H9 (cell line): ENCODE data around the gene DOK1. TPM values are rescaled to one million over a fixed set of nuclear protein-coding genes. Genes with fewer than 3 reads are reported as not detected.

Experiments used
- DNase-seq: peaks from one replicate; pipeline ENCODE4 v3.0.0-alpha.2; 2017
- H2AFZ ChIP-seq: one replicate; pipeline ENCODE4 v1.6.1; 2013; ENCODE audit warnings: mild to moderate bottlenecking, low read length, control low read depth, moderate library complexity
- H2AK5ac ChIP-seq: 2 replicates; pipeline ENCODE4 v1.6.1; 2013; ENCODE audit warnings: low read length, control low read depth, mixed read lengths; ENCODE audit not compliant: insufficient read length
- H2BK120ac ChIP-seq: one replicate; pipeline ENCODE4 v1.6.1; 2013; ENCODE audit warnings: low read depth, mild to moderate bottlenecking, low read length, control low read depth, inconsistent platforms; ENCODE audit not compliant: poor library complexity, severe bottlenecking
- H2BK12ac ChIP-seq: 2 replicates; pipeline ENCODE4 v1.6.1; 2013; ENCODE audit warnings: low read length, control low read depth, mixed read lengths, low read depth; ENCODE audit not compliant: insufficient read length
- H2BK15ac ChIP-seq: 2 replicates; pipeline ENCODE4 v1.6.1; 2013; ENCODE audit warnings: low read depth, low read length, control low read depth
- H2BK20ac ChIP-seq: one replicate; pipeline ENCODE4 v1.6.1; 2013; ENCODE audit warnings: low read depth, mild to moderate bottlenecking, low read length, control low read depth, inconsistent platforms; ENCODE audit not compliant: poor library complexity, severe bottlenecking
- H2BK5ac ChIP-seq: 2 replicates; pipeline ENCODE4 v1.6.1; 2013; ENCODE audit warnings: low read length, control low read depth, mixed read lengths; ENCODE audit not compliant: insufficient read length
- H3K14ac ChIP-seq: 2 replicates; pipeline ENCODE4 v1.6.1; 2013; ENCODE audit warnings: low read length, control low read depth; ENCODE audit not compliant: insufficient read depth
- H3K18ac ChIP-seq: 2 replicates; pipeline ENCODE4 v1.6.1; 2013; ENCODE audit warnings: low read depth, mild to moderate bottlenecking, mixed read lengths, low read length, control low read depth; ENCODE audit not compliant: insufficient read length
- H3K23ac ChIP-seq: 2 replicates; pipeline ENCODE4 v1.6.1; 2013; ENCODE audit warnings: low read length, control low read depth, mixed read lengths, low read depth; ENCODE audit not compliant: insufficient read length
- H3K23me2 ChIP-seq: 2 replicates; pipeline ENCODE4 v1.6.1; 2013; ENCODE audit warnings: low read depth, mild to moderate bottlenecking, mixed read lengths, low read length, control low read depth; ENCODE audit not compliant: insufficient read length, poor library complexity, severe bottlenecking
- H3K27ac ChIP-seq: 2 replicates; pipeline ENCODE4 v1.5.1; 2013; ENCODE audit warnings: low read length, control low read depth, mixed read lengths, low read depth; ENCODE audit not compliant: insufficient read length
- H3K27me3 ChIP-seq: 2 replicates; pipeline ENCODE4 v1.6.1; 2013; ENCODE audit warnings: low read length, control low read depth, inconsistent platforms; ENCODE audit not compliant: insufficient read depth
- H3K4ac ChIP-seq: 2 replicates; pipeline ENCODE4 v1.6.1; 2013; ENCODE audit warnings: low read depth, mild to moderate bottlenecking, control low read depth, inconsistent platforms, low read length, moderate library complexity
- H3K4me1 ChIP-seq: 2 replicates; pipeline ENCODE4 v1.6.1; 2013; ENCODE audit warnings: low read length, control low read depth, inconsistent platforms; ENCODE audit not compliant: insufficient read depth
- H3K4me2 ChIP-seq: 2 replicates; pipeline ENCODE4 v1.6.1; 2013; ENCODE audit warnings: low read length, control low read depth, mixed read lengths; ENCODE audit not compliant: insufficient read length, insufficient read depth
- H3K56ac ChIP-seq: 2 replicates; pipeline ENCODE4 v1.6.1; 2013; ENCODE audit warnings: low read depth, mild to moderate bottlenecking, mixed read lengths, low read length, control low read depth; ENCODE audit not compliant: insufficient read length
- H3K79me1 ChIP-seq: 2 replicates; pipeline ENCODE4 v1.6.1; 2013; ENCODE audit warnings: low read depth, mild to moderate bottlenecking, moderate library complexity, low read length, control low read depth, inconsistent platforms; ENCODE audit not compliant: insufficient read depth, poor library complexity, severe bottlenecking
- H3K79me2 ChIP-seq: 2 replicates; pipeline ENCODE4 v1.6.1; 2013; ENCODE audit warnings: low read length, control low read depth, inconsistent platforms; ENCODE audit not compliant: insufficient read depth
- H3K9ac ChIP-seq: 2 replicates; pipeline ENCODE4 v1.6.1; 2013; ENCODE audit warnings: low read length, control low read depth, mixed read lengths; ENCODE audit not compliant: insufficient read length; ENCODE audit errors: extremely low read depth
- H3K9me3 ChIP-seq: one replicate; pipeline ENCODE4 v1.6.1; 2013; ENCODE audit warnings: low read depth, low read length, inconsistent platforms; ENCODE audit not compliant: control insufficient read depth
- H3T11ph ChIP-seq: one replicate; pipeline ENCODE4 v1.6.1; 2013; ENCODE audit warnings: mild to moderate bottlenecking, low read length, control low read depth, inconsistent platforms
- H4K20me1 ChIP-seq: one replicate; pipeline ENCODE4 v1.6.1; 2013; ENCODE audit not compliant: control insufficient read depth, insufficient read length, insufficient read depth
- H4K5ac ChIP-seq: 2 replicates; pipeline ENCODE4 v1.6.1; 2013; ENCODE audit warnings: low read depth, mild to moderate bottlenecking, mixed read lengths, low read length, control low read depth; ENCODE audit not compliant: insufficient read length
- H4K8ac ChIP-seq: replicated peaks from 2 replicates; pipeline ENCODE4 v1.6.1; 2013; ENCODE audit warnings: low read length, control low read depth, mixed read lengths, low read depth; ENCODE audit not compliant: insufficient read length
- H4K91ac ChIP-seq: 2 replicates; pipeline ENCODE4 v1.6.1; 2013; ENCODE audit warnings: low read depth, mild to moderate bottlenecking, moderate library complexity, mixed read lengths, low read length, control low read depth; ENCODE audit not compliant: insufficient read length
- H3K27ac Mint-ChIP-seq, 3 experiments: 2 replicates in 2 of 3; 3 replicates in 1 of 3; pipeline ENCODE4 v1.8.0; 2020 to 2021; ENCODE audit warnings: mixed read lengths in 3 of 3, mild to moderate bottlenecking in 1 of 3, moderate library complexity in 1 of 3
- H3K27me3 Mint-ChIP-seq: 2 replicates; pipeline ENCODE4 v1.8.0; 2021; ENCODE audit warnings: low read depth, mild to moderate bottlenecking, moderate library complexity, mixed read lengths
- H3K36me3 Mint-ChIP-seq, 3 experiments: 2 replicates in 2 of 3; 3 replicates in 1 of 3; pipeline ENCODE4 v1.8.0; 2020 to 2021; ENCODE audit warnings: low read depth in 3 of 3, mixed read lengths in 3 of 3; ENCODE audit not compliant: insufficient read depth in 1 of 3
- H3K4me1 Mint-ChIP-seq, 2 experiments: 2 replicates each; pipeline ENCODE4 v1.8.0; 2020; ENCODE audit warnings: mixed read lengths in 2 of 2
- H3K4me3 Mint-ChIP-seq, 2 experiments: 2 replicates in 1 of 2; 3 replicates in 1 of 2; pipeline ENCODE4 v1.8.0; 2020 to 2021; ENCODE audit warnings: mild to moderate bottlenecking in 2 of 2, mixed read lengths in 2 of 2, moderate library complexity in 1 of 2
- H3K9me3 Mint-ChIP-seq, 2 experiments: 2 replicates in 1 of 2; 3 replicates in 1 of 2; pipeline ENCODE4 v1.8.0; 2020; ENCODE audit warnings: mild to moderate bottlenecking in 2 of 2, mixed read lengths in 2 of 2, moderate library complexity in 1 of 2
- WGBS: extraction: QIAGEN DNeasy Blood & Tissue Kit; methylation state at CpG from one replicate; pipeline ENCODE4 v1.1.7; 2013; ENCODE audit warnings: missing lambda C conversion rate, low lambda C conversion rate, mixed read lengths; ENCODE audit not compliant: insufficient read length; ENCODE audit errors: extremely low coverage; 5-methylcytosine and 5-hydroxymethylcytosine counted together
- total RNA-seq: library from RNA; stranded (reverse); gene quantifications from 2 replicates; pipeline ENCODE4 v1.2.1, GENCODE V29; 2021
- TF ChIP-seq, protein P1 (sequence below): fragments of 200-600 bp; sonication (generic); conservative IDR thresholded peaks from 3 replicates; pipeline ENCODE4 v1.8.0; 2021; ENCODE audit warnings: antibody characterized with exemption, mild to moderate bottlenecking

DOK1 gene
- total RNA-seq, 1 experiment from 2014 or later = 16.0 TPM

DNA sequence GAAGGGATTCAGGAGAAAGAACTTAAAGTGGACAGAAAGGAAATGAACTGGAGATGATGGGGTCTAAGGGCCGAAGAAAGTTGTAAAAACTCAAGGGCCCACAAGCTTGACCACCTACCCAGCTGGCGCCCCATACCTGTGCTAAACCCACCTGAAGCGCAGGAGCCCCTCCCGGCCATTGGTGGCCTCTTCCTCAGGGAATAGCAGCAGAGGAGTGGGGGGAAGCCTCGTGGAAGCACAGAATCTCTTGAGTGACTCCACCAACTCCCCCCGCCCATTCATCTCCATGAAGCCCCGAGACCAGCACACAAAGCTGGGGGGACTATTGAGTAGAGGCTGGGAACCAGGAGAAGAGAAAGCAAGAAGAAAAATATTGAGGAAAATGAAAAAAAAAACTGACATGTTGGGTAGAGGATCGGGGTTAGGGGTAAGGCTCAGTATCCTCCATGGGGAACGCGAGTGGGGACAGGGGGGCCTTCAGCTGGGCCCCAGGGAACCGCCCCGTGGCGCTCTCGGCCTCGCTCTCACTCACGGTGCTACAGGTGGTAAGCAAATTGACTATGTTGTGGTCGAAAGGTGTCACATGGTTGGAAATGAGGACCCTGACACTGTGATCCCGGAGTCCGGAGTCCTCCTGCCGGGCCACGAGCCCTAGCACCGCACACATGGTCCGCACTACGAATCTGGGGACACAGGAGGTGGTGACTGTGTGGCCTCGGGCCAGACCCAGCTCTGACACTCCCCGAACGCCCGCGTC lies 25.7 kb upstream of the DOK1 start:
- Mint-ChIP-seq H3K9me3 (no peaks in the 10 kb centered on the region; a peak in 1 of 5 replicates), H3K4me1 (peaks cover 17 to 22% of the 10 kb centered on the region in 2 experiments)
- no peak overlapping the region for H3K27ac ChIP-seq

More for the DNA sequence above, 25.7 kb upstream of the DOK1 start:
- Histone ChIP-seq H3K4me1 (peaks cover 4% of the 10 kb centered on the region; the same call in 1 of the 2 replicates), H4K8ac (no peak overlapping the region), H3K9me3 (no peaks in the 10 kb centered on the region), H3K23ac (no peak overlapping the region), H3K18ac (no peak overlapping the region), H4K20me1 (no peaks in the 10 kb centered on the region), H2BK120ac (no peak overlapping the region), H3K79me1 (peaks cover 4% of the 10 kb centered on the region), H3K9ac (peak overlapping the region; percentile 86), H3K4me2 (peak overlapping the region; percentile 80), H2BK20ac (no peak overlapping the region), H2AK5ac (no peak overlapping the region), H3K4ac (no peak overlapping the region), H2BK5ac (no peak overlapping the region), H2BK12ac (no peak overlapping the region), H3K79me2 (peaks cover 4% of the 10 kb centered on the region; the same call in 1 of the 2 replicates), H3K23me2 (peaks cover 15% of the 10 kb centered on the region), H3T11ph (no peak overlapping the region), H2AFZ (no peak overlapping the region), H3K27me3 (no peaks in the 10 kb centered on the region), H3K56ac (no peak overlapping the region), H2BK15ac (no peak overlapping the region), H4K5ac (no peak overlapping the region), H3K14ac (peak overlapping the region; percentile 84), H4K91ac (no peak overlapping the region)
- Mint-ChIP-seq H3K27me3 (peaks cover 6% of the 10 kb centered on the region), H3K4me3 (peak overlapping the region; percentile 98 to 99), H3K36me3 (peaks cover 30 to 57% (median 43%) of the 10 kb centered on the region in 3 experiments), H3K27ac (peak overlapping the region; percentile 79 to 97 (median 93))
- no peak for DNase-seq
- WGBS = no CpG with 5 or more reads among the region's 29 CpGs
- TF ChIP-seq, protein P1, sequence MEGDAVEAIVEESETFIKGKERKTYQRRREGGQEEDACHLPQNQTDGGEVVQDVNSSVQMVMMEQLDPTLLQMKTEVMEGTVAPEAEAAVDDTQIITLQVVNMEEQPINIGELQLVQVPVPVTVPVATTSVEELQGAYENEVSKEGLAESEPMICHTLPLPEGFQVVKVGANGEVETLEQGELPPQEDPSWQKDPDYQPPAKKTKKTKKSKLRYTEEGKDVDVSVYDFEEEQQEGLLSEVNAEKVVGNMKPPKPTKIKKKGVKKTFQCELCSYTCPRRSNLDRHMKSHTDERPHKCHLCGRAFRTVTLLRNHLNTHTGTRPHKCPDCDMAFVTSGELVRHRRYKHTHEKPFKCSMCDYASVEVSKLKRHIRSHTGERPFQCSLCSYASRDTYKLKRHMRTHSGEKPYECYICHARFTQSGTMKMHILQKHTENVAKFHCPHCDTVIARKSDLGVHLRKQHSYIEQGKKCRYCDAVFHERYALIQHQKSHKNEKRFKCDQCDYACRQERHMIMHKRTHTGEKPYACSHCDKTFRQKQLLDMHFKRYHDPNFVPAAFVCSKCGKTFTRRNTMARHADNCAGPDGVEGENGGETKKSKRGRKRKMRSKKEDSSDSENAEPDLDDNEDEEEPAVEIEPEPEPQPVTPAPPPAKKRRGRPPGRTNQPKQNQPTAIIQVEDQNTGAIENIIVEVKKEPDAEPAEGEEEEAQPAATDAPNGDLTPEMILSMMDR = no peak
